HCT116 (cell line): ENCODE measurements around the gene BORCS5. TPM values are rescaled to one million over a fixed set of nuclear protein-coding genes. Genes with fewer than 3 reads are reported as not detected.

ENCODE experiments used
- ATAC-seq: fragments of 200-7000 bp; cut with Tn5 transposase; 2 replicates; pipeline ENCODE4 v1.9.1; 2020; ENCODE audit warnings: mild to moderate bottlenecking, moderate library complexity
- BruUV-seq: library from RNA; stranded (reverse); fragments of 400-500 nt; replicated peaks from 2 replicates; lab custom pipeline; 2021; lab: Mats Ljungman, UMichigan
- CTCF ChIA-PET: fragments of 300-600 bp; sonication (Branson Sonifier 250); formaldehyde crosslinking; loops from one replicate; lab custom pipeline; 2021; ENCODE audit warnings: antibody characterized with exemption; lab: Charles Lee
- POLR2A ChIA-PET: fragments of 300-600, 350-600 bp; sonication (Branson Sonifier 250); formaldehyde crosslinking; loops from one replicate; lab custom pipeline; 2021; ENCODE audit warnings: antibody characterized with exemption; lab: Charles Lee
- RAD21 ChIA-PET, 2 experiments: fragments of 300-600 bp; sonication (Branson Sonifier 250); formaldehyde crosslinking; loops; one replicate each; lab custom pipeline; 2023; ENCODE audit warnings: low total read pairs in 2 of 2; ENCODE audit not compliant: uncharacterized antibody in 2 of 2, unreplicated experiment in 2 of 2, low non-redundant PET in 1 of 2; lab: Charles Lee
- DNase-seq: peaks from one replicate; pipeline ENCODE4 v3.0.0-alpha.2; 2010; ENCODE audit warnings: low read depth, low spot score
- H2AFZ ChIP-seq: fragments of 200-600 bp; shearing (Covaris generic), sonication (generic); 2 replicates; pipeline ENCODE4 v1.6.1; 2017; ENCODE audit warnings: low read depth, mixed run types, mixed read lengths, antibody characterized with exemption, low read length; ENCODE audit not compliant: poor library complexity, severe bottlenecking
- H3K27ac ChIP-seq: 2 replicates; pipeline ENCODE4 v1.5.1; 2012; ENCODE audit warnings: low read depth, low read length
- H3K27me3 ChIP-seq: fragments of 200-600 bp; sonication (generic); 2 replicates; pipeline ENCODE4 v1.6.1; 2016; ENCODE audit warnings: mixed run types, low read length, mixed read lengths; ENCODE audit not compliant: insufficient read depth
- H3K36me3 ChIP-seq, 2 experiments: fragments of 200-500 bp in 1 of 2; fragments of 200-600 bp in 1 of 2; sonication (Bioruptor generic) in 1 of 2; sonication (generic) in 1 of 2; 2 replicates each; pipeline versions ENCODE4 v1.5.1 to v1.6.1; 2014 to 2016; ENCODE audit warnings: low read length in 2 of 2, inconsistent platforms in 1 of 2, mixed read lengths in 1 of 2, mixed run types in 1 of 2; ENCODE audit not compliant: insufficient read depth in 2 of 2, control insufficient read depth in 1 of 2
- H3K4me1 ChIP-seq, 2 experiments: fragments of 200-600 bp in 1 of 2; sonication (generic) in 1 of 2; 2 replicates each; pipeline versions ENCODE4 v1.5.1 to v1.6.1; 2012 to 2017; ENCODE audit warnings: low read length in 2 of 2, inconsistent platforms in 1 of 2, mild to moderate bottlenecking in 1 of 2, mixed read lengths in 1 of 2, mixed run types in 1 of 2, moderate library complexity in 1 of 2; ENCODE audit not compliant: insufficient read depth in 2 of 2, control insufficient read depth in 1 of 2
- H3K4me2 ChIP-seq: fragments of 200-600 bp; sonication (generic); 2 replicates; pipeline ENCODE4 v1.6.1; 2017; ENCODE audit warnings: mixed run types, low read length, mixed read lengths
- H3K4me3 ChIP-seq, 2 experiments: fragments of 200-600 bp in 1 of 2; sonication (generic) in 1 of 2; replicated peaks in 1 of 2; 2 replicates each; pipeline ENCODE4 v1.5.1; 2011 to 2016; ENCODE audit warnings: low read length in 2 of 2, control low read depth in 1 of 2, low read depth in 1 of 2, mild to moderate bottlenecking in 1 of 2, mixed read lengths in 1 of 2, mixed run types in 1 of 2
- H3K79me2 ChIP-seq: fragments of 200-600 bp; sonication (generic); 2 replicates; pipeline ENCODE4 v1.6.1; 2017; ENCODE audit warnings: mild to moderate bottlenecking, mixed run types, low read length, moderate library complexity, mixed read lengths; ENCODE audit not compliant: insufficient read depth
- H3K9ac ChIP-seq: fragments of 200-600 bp; sonication (generic); 2 replicates; pipeline ENCODE4 v1.6.1; 2016; ENCODE audit warnings: low read length, mixed read lengths
- H3K9me2 ChIP-seq: fragments of 200-600 bp; sonication (generic), shearing (Covaris generic); 2 replicates; pipeline ENCODE4 v1.6.1; 2017; ENCODE audit warnings: mixed run types, mild to moderate bottlenecking, moderate library complexity; ENCODE audit not compliant: insufficient read depth
- H3K9me3 ChIP-seq, 2 experiments: fragments of 200-500 bp in 1 of 2; fragments of 200-600 bp in 1 of 2; sonication (Bioruptor generic) in 1 of 2; sonication (generic) in 1 of 2; 2 replicates each; pipeline ENCODE4 v1.6.1; 2014 to 2017; ENCODE audit warnings: low read length in 2 of 2, mixed read lengths in 2 of 2, inconsistent platforms in 1 of 2, low read depth in 1 of 2, mild to moderate bottlenecking in 1 of 2, mixed run types in 1 of 2, moderate library complexity in 1 of 2; ENCODE audit not compliant: control insufficient read depth in 1 of 2, insufficient read depth in 1 of 2
- H4K20me1 ChIP-seq: fragments of 200-600 bp; sonication (generic), shearing (Covaris generic); 2 replicates; pipeline ENCODE4 v1.6.1; 2017; ENCODE audit warnings: mixed run types, mild to moderate bottlenecking, moderate library complexity; ENCODE audit not compliant: insufficient read depth
- CBX3 ChIP-seq: IDR thresholded peaks from 2 replicates; pipeline ENCODE4 v1.6.1; 2012; ENCODE audit warnings: low read depth
- EGR1 ChIP-seq: IDR thresholded peaks from 2 replicates; pipeline ENCODE4 v1.6.1; 2012; ENCODE audit warnings: low read depth
- EZH2phosphoT487 ChIP-seq: fragments of 200-600 bp; IDR thresholded peaks from 2 replicates; pipeline ENCODE4 v1.6.1; 2018; ENCODE audit warnings: antibody characterized with exemption, borderline replicate concordance
- FOSL1 ChIP-seq: IDR thresholded peaks from 2 replicates; pipeline ENCODE4 v1.6.1; 2012; ENCODE audit warnings: low read depth
- JUND ChIP-seq: IDR thresholded peaks from 2 replicates; pipeline ENCODE4 v1.6.1; 2012
- POLR2A ChIP-seq: IDR thresholded peaks from 2 replicates; pipeline ENCODE4 v1.7.0; 2011; ENCODE audit warnings: borderline replicate concordance; ENCODE audit not compliant: insufficient read depth, insufficient read length; ENCODE audit errors: extremely low read depth
- POLR2AphosphoS5 ChIP-seq: IDR thresholded peaks from 2 replicates; pipeline ENCODE4 v1.6.1; 2011; ENCODE audit warnings: mild to moderate bottlenecking, low read depth, low read length, moderate library complexity
- RAD21 ChIP-seq: IDR thresholded peaks from 2 replicates; pipeline ENCODE4 v1.6.1; 2012; ENCODE audit warnings: low read depth, mild to moderate bottlenecking
- SIN3A ChIP-seq: IDR thresholded peaks from 2 replicates; pipeline ENCODE4 v1.6.1; 2012; ENCODE audit warnings: low read depth
- ZFX ChIP-seq: fragments of 450-650 bp; IDR thresholded peaks from 2 replicates; pipeline ENCODE4 v1.6.1; 2017
- ZNF274 ChIP-seq: fragments of 200-500 bp; sonication (Bioruptor generic); IDR thresholded peaks from 2 replicates; pipeline ENCODE4 v1.6.1; 2014; ENCODE audit warnings: mild to moderate bottlenecking, low read depth, low read length, inconsistent platforms
- intact Hi-C: fragments of 100-400 bp; cut with micrococcal nuclease; formaldehyde crosslinking; loops from 2 replicates; pipeline ENCODE4 v1.10.0; 2022
- total RNA-seq: library from RNA; stranded (reverse); gene quantifications from one replicate; pipeline ENCODE4 v1.2.1, GENCODE V29; 2021; ENCODE audit not compliant: unreplicated experiment
- TF ChIP-seq, protein P1 (sequence below), 3 experiments: fragments of 200-600 bp in 1 of 3; sonication (generic) in 1 of 3; IDR thresholded peaks in 2 of 3; conservative IDR thresholded peaks in 1 of 3; 2 replicates each; pipeline ENCODE4 v1.5.1; 2012 to 2017; ENCODE audit warnings: low read depth in 2 of 3, low read length in 2 of 3, antibody characterized with exemption in 1 of 3, borderline replicate concordance in 1 of 3, control low read depth in 1 of 3, mild to moderate bottlenecking in 1 of 3, mixed read lengths in 1 of 3, mixed run types in 1 of 3, moderate library complexity in 1 of 3; ENCODE audit not compliant: insufficient read depth in 1 of 3
- TF ChIP-seq, protein P2 (sequence below): IDR thresholded peaks from 2 replicates; pipeline ENCODE4 v1.6.1; 2012
- TF ChIP-seq, protein P3 (sequence below): IDR thresholded peaks from 2 replicates; pipeline ENCODE4 v1.6.1; 2012

The BORCS5 gene
- total RNA-seq, 1 experiment from 2014 or later: 8.7 TPM

DNA sequence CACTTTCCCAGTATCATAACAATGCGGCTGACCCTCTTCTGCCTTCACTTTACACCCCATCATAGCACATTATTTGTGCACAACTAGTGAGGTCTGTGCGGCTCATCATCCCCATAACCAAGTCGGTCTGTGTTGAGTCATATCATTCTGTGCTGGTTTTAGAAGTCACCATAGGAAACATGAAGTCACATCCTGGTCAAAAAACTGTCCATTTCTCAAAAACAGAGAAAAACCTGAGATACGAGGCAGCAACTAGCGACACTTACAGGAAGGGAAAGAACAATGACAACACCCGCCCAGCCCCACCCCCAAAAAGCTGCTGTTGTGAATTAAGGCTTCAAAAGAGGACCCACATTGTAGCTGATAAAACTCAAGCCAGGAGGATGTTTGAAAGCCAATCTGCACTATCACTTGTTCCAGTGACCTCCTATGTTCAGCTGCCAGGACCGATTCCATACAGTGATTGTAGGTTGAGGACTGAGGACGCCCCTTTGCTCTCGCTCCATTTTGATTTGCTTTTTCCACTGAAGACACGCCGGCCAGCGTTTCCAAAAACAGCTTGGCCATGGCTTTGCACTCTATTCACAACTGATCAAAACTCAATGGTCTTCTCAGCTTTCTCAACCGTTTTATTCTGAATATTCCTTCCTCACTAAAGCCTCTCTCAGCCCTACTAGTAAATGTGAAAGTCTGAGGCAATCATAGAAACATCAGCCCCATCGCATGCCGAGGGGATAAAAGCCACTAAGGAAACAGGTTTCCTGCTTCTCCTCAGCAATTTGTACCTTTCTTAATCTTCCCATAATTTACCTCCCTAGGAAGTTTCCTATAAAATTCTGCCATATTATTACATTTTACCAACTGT is 118.3 kb downstream of the BORCS5 start:
- ATAC-seq (no peak), DNase-seq (no peak)
- H3K36me3 ChIP-seq: 0 out of 4 replicates have a peak, but pooled peaks cover 0 to 6% of the 10 kb centered on the region in 2 experiments
- intact Hi-C loops: no loop called here
- no peak overlapping the region for H3K9ac ChIP-seq
- no peak overlapping the region for H2AFZ ChIP-seq
- TF ChIP-seq FOSL1: no peak
- TF ChIP-seq CBX3: no peak
- TF ChIP-seq JUND: no peak
- TF ChIP-seq EZH2phosphoT487: no peak
- no peak for TF ChIP-seq ZFX
- TF ChIP-seq POLR2AphosphoS5: no peak
- no peak for TF ChIP-seq POLR2A
- no peak for TF ChIP-seq EGR1
- TF ChIP-seq, protein P1, sequence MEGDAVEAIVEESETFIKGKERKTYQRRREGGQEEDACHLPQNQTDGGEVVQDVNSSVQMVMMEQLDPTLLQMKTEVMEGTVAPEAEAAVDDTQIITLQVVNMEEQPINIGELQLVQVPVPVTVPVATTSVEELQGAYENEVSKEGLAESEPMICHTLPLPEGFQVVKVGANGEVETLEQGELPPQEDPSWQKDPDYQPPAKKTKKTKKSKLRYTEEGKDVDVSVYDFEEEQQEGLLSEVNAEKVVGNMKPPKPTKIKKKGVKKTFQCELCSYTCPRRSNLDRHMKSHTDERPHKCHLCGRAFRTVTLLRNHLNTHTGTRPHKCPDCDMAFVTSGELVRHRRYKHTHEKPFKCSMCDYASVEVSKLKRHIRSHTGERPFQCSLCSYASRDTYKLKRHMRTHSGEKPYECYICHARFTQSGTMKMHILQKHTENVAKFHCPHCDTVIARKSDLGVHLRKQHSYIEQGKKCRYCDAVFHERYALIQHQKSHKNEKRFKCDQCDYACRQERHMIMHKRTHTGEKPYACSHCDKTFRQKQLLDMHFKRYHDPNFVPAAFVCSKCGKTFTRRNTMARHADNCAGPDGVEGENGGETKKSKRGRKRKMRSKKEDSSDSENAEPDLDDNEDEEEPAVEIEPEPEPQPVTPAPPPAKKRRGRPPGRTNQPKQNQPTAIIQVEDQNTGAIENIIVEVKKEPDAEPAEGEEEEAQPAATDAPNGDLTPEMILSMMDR (IDR thresholded peaks at IDR 0.05 in 2 of 3, conservative IDR thresholded peaks at IDR 0.05 in 1 of 3; ENCODE audit: borderline replicate concordance in 1 of 3, insufficient read depth in 1 of 3, low read depth in 2 of 3, low read length in 2 of 3): no peak
- no peak for TF ChIP-seq RAD21
- TF ChIP-seq, protein P2, sequence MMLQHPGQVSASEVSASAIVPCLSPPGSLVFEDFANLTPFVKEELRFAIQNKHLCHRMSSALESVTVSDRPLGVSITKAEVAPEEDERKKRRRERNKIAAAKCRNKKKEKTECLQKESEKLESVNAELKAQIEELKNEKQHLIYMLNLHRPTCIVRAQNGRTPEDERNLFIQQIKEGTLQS: no peak
- no peak for TF ChIP-seq ZNF274
- no peak for TF ChIP-seq SIN3A
- TF ChIP-seq, protein P3, sequence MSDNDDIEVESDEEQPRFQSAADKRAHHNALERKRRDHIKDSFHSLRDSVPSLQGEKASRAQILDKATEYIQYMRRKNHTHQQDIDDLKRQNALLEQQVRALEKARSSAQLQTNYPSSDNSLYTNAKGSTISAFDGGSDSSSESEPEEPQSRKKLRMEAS: no peak
- no peak overlapping the region for H3K27ac ChIP-seq
- no peaks in the 10 kb centered on the region for H4K20me1 ChIP-seq
- ChIA-PET CTCF (no interaction called here), POLR2A (no interaction called here), RAD21 (no interaction called here)
- no peaks in the 10 kb centered on the region for H3K79me2 ChIP-seq
- no peaks in the 10 kb centered on the region for H3K4me1 ChIP-seq
- no peak overlapping the region for H3K4me3 ChIP-seq
- BruUV-seq: no TSS peak
- no peaks in the 10 kb centered on the region for H3K9me2 ChIP-seq
- H3K9me3 ChIP-seq: no peaks in the 10 kb centered on the region
- no peaks in the 10 kb centered on the region for H3K27me3 ChIP-seq
- H3K4me2 ChIP-seq: no peak overlapping the region
